ENCODE data around the gene MAP3K10.

Gene MAP3K10

GRCh38 chr19:40224342-40225150 lies 33.3 kb downstream of the MAP3K10 start:
- DNase-seq (ENCODE audit: low read depth in 1 of 2, low spot score in 1 of 2), result no peak
- no peak for TF ChIP-seq JUND (IDR thresholded peaks at IDR 0.05; ENCODE audit: low read depth)
- in situ Hi-C loops (cut with HindIII; ENCODE audit: low pct_unique_long_range_greater_than_20kb, low sequenced_read_pairs), result no loop called here

DNA sequence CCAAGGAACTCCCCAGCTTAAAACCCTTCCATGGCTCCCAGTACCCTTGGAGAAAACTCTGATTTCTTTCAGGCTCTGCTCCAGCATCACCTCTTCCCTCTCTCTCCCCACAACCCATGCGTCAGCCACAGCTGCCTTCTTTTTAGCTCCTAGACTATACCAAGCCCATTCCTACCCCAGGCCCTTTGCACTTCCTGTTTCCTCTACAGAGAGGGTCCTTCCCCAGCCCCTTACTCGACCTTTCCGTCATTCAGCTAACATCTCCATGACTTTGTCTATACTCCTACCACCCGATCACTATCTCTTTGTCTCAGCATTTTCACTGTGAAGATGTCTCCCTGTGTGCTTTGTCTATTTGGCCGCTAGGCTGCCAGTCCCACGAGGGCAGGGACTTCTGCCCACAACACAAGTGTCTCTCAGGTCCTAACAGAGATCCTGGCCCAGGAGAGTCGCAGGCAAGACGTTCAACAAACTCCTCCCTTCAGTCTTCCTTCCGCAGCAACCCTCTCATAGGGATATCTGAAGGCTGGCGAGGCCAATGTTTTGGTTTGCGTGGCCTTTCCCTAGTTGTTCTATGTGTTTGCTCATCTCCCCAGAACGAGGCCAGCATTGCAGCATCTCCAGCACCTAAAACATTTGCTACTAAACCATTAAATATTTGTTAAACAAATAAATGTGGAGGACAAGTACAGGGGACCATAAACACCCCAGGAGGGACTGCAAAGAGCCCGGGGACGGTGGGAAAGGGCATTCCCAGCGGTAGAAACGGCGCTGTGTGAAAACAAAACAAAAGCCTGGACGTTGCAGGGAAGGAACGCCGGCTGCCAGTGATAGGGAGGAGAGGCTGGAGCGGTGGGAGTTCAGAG lies 34.4 kb downstream of the MAP3K10 start:
- no peak for TF ChIP-seq JUND (IDR thresholded peaks at IDR 0.05; ENCODE audit: low read depth)
- in situ Hi-C loops (cut with HindIII; ENCODE audit: low pct_unique_long_range_greater_than_20kb, low sequenced_read_pairs), result no loop called here
- no peak for DNase-seq (ENCODE audit: low read depth in 1 of 2, low spot score in 1 of 2)

DNA sequence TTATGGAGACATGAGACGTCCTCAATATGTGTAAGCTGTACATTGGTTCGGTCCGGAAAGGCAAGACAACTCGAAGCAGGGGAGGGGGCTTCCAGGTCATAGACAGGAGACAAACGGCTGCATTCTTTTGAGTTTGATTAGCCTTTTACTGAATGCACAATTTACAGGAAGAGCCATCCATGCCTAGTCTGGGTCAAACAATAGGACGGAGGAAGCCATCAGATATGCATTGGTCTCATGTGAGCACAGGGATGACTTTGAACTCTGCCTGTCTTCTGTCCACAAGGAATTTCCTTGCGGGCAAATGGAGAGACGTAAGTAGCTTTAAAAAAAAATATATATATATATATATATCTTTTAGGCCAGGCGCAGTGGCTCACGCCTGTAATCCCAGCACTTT lies 37.1 kb downstream of the MAP3K10 start:
- no peak for DNase-seq (ENCODE audit: low read depth in 1 of 2, low spot score in 1 of 2)
- in situ Hi-C loops (cut with HindIII; ENCODE audit: low pct_unique_long_range_greater_than_20kb, low sequenced_read_pairs), result no loop called here
- no peak for TF ChIP-seq JUND (IDR thresholded peaks at IDR 0.05; ENCODE audit: low read depth)

GRCh38 chr19:40228863-40229262 lies 37.6 kb downstream of the MAP3K10 start:
- no peak for DNase-seq (ENCODE audit: low read depth in 1 of 2, low spot score in 1 of 2)
- no peak for TF ChIP-seq JUND (IDR thresholded peaks at IDR 0.05; ENCODE audit: low read depth)
- in situ Hi-C loops (cut with HindIII; ENCODE audit: low pct_unique_long_range_greater_than_20kb, low sequenced_read_pairs), result no loop called here

DNA sequence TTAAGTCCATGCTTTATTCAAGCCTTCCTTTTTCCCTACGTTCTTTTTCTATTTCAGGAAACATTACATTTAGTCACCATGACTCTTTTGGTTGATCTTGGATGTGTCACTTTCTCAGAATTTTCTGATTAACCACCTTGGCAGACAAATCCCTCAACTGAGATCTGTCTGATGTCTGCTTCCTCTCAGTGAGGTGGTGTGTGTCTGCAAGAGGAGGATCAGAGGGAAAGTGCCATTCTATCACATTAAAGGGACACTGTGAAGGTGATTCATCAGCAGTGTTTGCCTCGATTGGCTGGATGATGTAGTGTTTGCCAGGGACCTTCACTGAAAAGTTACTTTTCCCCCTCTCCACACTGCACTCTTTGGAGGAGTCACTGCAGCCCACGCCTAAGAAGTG lies 38.3 kb downstream of the MAP3K10 start:
- no peak for DNase-seq (ENCODE audit: low read depth in 1 of 2, low spot score in 1 of 2)
- in situ Hi-C loops (cut with HindIII; ENCODE audit: low pct_unique_long_range_greater_than_20kb, low sequenced_read_pairs), result no loop called here
- no peak for TF ChIP-seq JUND (IDR thresholded peaks at IDR 0.05; ENCODE audit: low read depth)

DNA sequence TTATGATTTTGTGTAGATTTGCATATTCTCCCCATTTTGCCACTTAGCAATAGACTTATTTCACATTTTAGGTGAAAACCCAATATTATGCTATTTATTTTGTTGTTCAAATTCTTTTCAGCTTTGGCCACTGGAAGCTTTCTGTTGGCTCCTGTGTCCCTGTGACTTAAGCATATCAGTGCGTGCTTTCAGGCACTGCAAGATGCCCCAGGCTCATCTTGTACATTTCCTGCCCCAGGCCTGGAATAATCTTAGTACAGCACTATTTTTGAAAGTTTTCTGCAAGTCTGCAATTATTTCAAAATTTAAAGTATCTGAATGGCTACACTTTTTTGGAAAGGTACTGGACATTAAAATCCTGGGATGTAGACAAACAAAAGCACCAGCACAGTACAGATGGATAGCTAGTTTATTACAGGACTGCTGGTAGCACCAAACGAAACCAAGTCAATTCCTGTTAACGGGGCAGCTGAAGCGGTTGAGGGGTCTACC lies 38.7 kb downstream of the MAP3K10 start:
- no peak for DNase-seq (ENCODE audit: low read depth in 1 of 2, low spot score in 1 of 2)
- in situ Hi-C loops (cut with HindIII; ENCODE audit: low pct_unique_long_range_greater_than_20kb, low sequenced_read_pairs), result no loop called here
- TF ChIP-seq JUND (IDR thresholded peaks at IDR 0.05; ENCODE audit: low read depth), result no peak

DNA sequence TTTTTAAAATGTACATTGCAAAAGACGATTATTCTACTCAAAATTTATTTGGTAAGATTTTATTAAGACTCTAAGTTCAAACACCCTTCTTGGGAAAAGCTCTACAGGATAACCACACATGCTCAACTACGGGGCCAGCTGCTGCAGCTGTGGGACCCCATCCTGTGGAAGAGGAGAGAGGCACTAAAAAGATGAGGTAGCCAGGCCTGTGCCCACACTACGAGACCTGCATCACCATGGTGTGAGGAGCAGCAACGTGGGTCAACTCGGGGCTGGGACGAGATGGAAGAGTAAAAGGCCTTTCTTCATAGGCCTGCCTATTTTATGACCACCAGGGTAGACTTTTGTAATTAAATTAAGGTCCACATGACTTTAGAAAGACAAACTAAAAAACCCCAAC lies 39.8 kb downstream of the MAP3K10 start:
- in situ Hi-C loops (cut with HindIII; ENCODE audit: low pct_unique_long_range_greater_than_20kb, low sequenced_read_pairs), result no loop called here
- DNase-seq (ENCODE audit: low read depth in 1 of 2, low spot score in 1 of 2), result no peak

DNA sequence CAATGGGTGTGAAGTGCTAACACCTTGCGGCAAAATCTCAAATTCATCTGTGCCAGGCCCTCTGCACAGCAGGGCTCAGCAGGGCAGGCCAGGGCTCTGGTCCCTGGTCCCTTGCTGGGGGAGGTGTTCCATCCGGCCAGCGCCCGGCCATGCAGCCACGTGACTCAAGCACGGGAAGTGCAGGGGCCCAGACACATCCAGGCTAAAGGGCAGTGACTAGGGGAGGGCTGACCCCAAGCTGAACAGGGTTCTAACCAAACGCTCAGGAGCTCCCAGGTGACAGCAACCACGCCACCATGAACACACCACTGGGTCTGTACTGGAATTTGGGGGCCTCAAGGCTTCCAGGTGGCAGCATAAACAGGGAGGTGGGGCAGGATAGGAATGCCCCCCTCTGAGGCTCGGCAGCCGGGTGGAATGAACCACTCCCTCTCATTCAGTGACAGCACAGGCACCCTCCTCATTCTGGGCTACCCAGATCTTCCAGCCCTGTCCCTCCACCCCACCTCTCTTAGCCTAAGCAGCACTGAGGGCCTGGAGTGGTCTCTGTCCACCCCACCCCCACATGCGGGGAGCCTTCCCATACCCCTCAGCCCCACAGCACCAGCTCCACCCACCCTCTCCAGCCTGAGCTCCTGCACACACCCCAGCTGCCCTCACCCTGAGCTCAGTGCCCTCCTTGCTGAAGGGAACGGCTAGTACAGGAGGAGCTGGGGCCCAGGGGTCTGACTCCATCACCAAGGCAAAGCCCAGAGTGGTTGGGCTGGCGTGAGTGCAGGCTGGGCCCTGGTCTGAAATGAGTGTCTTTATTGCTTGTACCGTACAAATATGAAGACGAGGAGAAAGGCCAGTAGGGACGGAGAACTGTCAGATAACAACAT lies 40.6 kb downstream of the MAP3K10 start:
- no peak for DNase-seq (ENCODE audit: low read depth in 1 of 2, low spot score in 1 of 2)
- in situ Hi-C loops (cut with HindIII; ENCODE audit: low pct_unique_long_range_greater_than_20kb, low sequenced_read_pairs), result no loop called here
- no peak for TF ChIP-seq JUND (IDR thresholded peaks at IDR 0.05; ENCODE audit: low read depth)

More for the DNA sequence above, 39.8 kb downstream of the MAP3K10 start:
- TF ChIP-seq JUND (IDR thresholded peaks at IDR 0.05; ENCODE audit: low read depth), result no peak

DNA sequence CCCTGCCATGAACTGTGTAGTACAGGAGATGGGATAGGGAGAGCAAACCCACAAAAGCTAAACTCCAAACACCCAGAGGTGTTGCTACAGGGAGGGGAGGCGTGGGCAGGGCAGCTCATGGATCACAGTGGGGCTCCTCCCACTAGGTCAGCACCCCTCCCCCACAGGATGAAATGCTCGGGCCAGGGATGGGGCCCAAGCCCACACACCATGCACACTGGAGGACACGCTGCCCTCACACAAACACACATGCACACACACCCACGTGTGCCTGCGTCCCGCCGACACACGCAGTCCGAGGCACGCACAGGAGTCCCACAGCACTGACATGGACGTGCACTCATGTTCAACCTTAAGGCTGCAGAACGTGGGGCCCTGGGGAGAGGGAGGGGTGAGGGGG lies 41.3 kb downstream of the MAP3K10 start:
- no peak for TF ChIP-seq JUND (IDR thresholded peaks at IDR 0.05; ENCODE audit: low read depth)
- no peak for DNase-seq (ENCODE audit: low read depth in 1 of 2, low spot score in 1 of 2)
- in situ Hi-C loops (cut with HindIII; ENCODE audit: low pct_unique_long_range_greater_than_20kb, low sequenced_read_pairs), result no loop called here

GRCh38 chr19:40232949-40233810 lies 42.0 kb downstream of the MAP3K10 start:
- DNase-seq (ENCODE audit: low read depth in 1 of 2, low spot score in 1 of 2), result no peak
- TF ChIP-seq JUND (IDR thresholded peaks at IDR 0.05; ENCODE audit: low read depth), result no peak
- in situ Hi-C loops (cut with HindIII; ENCODE audit: low pct_unique_long_range_greater_than_20kb, low sequenced_read_pairs), result no loop called here

- no peak for TF ChIP-seq JUND (IDR thresholded peaks at IDR 0.05; ENCODE audit: low read depth)
- in situ Hi-C loops (cut with HindIII; ENCODE audit: low pct_unique_long_range_greater_than_20kb, low sequenced_read_pairs), result no loop called here
- no peak for DNase-seq (ENCODE audit: low read depth in 1 of 2, low spot score in 1 of 2)
These were observed 42.7 kb downstream of the MAP3K10 start for GRCh38 chr19:40233811-40234389.
